Measurements from ENCODE around the gene S100A3.

The S100A3 gene

DNA sequence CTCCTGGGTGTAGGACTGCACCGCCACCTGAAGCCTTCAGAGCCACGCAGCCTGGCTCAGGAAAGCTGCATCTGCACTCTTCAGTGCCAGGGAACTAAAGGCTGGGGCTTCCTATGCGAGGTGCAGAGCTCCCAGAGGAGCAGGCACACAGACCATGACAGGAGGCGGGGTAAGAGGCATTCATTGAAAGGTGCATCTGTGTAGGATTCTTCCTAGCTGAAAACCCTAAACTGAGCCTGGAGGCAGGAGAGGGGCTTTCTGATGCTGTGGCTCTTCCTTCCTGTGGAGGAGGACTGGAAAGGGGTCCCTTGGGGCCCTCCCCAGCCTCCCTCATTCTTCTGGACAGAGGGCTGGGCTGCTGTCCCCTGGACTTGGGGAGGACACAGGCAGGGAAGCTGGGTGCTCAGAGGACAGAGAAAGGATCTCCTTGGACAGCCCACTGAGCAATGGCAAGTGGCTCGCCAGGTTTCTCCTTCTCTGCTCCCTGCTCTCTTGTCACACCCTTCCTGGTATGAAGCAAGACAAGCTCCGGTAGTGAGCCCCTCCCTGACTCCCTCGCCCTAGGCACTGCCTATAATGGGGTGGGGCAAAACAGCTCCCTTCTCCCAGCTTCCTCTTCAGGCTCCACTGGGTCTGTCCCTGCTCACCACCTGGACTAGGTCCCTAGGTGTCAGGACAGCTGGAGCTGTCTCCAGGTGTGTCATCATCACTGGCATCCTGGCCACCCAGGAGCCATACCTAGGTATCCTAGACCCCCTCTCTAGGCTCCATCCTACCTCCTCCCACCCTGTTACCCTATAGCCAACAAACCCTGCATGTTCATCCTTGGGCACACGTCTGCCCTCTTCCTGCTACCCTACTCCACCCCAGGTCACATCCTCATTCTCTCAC lies 33.3 kb downstream of the S100A3 start:
- DNase-seq (ENCODE audit: extremely low read depth in 1 of 2, low read depth in 1 of 2), result no peak

DNA sequence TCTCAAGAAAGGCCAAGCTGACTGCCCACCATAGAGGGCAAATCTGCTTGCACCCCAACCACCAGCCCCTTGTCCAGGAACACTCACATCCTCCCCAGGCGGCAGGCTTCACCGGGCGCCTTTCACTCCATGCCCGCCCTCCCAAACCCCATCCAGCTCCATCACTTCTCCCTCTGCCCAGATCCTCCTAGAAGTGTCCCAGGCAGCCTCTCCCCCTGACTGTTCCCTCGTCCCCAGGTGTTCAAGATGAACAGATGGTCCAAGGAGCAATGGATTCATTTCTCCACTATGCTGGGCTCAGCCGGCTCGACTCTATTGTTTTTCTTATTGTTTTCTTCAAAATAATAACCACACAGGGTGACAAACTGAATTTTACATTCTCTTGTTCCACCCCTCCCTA lies 35.4 kb downstream of the S100A3 start:
- DNase-seq (ENCODE audit: extremely low read depth in 1 of 2, low read depth in 1 of 2), result no peak

DNA sequence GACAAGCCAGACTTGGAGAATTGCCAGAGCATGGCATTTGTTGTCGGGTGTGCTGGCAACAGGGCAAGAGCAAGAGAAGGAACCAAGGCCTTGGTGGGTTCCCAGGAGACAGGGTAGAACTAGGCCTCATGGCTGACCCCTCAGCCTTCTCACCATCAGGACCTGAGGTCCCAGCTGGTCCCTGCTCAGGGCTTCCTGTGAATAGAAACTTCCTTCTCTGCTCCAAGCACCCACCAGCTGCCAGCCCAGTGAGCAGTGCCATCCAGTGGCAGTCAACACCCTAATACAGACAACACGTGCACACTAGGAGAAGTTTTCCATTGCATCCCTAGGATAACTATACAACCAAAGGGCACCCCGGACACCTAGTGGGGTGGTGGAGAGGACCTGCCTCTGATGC lies 36.0 kb downstream of the S100A3 start:
- DNase-seq (ENCODE audit: extremely low read depth in 1 of 2, low read depth in 1 of 2), result no peak

DNA sequence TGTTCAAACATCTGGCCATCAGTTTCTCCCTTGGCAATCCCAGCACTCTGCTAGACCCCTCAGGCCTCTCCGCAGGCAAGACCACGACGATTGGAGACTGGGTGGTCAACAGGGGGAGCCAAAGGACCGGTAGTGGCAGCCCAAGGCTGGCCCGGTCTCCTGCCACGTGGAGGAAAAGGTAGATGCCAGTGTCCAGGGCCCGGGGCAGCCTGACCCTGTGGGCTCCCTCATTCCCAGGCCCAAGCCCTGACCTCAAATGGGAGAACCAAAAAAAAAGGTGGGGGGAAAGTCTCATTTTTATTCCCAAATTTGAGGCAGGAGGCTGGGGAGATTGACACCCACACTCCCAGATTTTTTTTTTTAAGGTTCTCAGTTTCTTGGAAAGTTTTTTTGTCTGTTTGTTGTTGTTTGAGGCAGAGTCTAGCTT lies 38.1 kb downstream of the S100A3 start:
- peak; percentile 51 to 65 for DNase-seq (ENCODE audit: extremely low read depth in 1 of 2, low read depth in 1 of 2)

DNA sequence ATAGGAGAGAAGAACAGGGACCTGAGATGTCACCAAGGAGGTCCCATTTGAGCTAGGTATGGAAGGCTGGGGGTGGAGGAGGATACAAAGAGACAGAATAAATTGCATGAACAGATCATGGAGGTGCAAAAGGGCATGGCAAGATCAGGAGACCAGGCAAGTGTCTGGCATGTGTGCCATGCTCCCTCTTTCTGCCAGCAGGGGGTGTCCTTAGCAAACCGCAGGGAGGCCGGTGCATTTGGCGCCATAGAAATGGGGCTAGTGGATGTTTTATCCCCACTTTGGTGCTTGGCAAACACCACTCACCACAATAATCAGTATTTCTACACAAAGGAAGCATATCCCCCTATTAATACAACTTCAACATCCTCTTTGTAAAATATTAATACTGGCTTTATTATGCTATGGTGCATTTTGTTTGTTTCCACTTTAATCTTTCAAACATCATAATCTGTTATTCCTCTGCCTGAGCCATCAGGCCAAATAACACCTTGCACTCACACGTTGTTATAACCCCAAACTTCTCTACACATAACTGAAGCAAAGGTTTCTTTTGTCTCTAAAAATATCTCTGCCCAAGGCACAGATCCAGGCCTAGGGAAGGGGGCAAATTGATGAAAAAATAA lies 39.2 kb downstream of the S100A3 start:
- peak; percentile 28 to 41 for DNase-seq (ENCODE audit: extremely low read depth in 1 of 2, low read depth in 1 of 2)

DNA sequence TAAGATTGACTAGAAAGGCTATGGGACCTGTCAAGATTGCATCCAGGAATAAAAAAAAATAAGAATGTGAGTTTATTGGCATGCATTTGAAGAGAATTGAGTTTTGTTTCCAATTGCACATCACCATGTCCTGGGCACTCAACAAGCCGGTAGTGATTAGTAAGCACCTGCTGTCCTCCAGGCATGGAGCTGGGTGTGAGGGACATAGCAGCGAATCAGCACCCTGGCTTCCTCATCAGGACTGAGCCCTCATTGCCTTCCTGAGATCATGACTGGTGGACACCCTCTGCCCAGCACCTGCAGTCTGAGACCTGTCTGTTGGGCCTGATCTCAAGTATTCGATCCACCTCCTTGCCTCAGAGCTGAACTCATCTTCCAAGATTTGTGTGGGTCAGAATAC lies 40.0 kb downstream of the S100A3 start:
- DNase-seq (ENCODE audit: extremely low read depth in 1 of 2, low read depth in 1 of 2), result no peak

DNA sequence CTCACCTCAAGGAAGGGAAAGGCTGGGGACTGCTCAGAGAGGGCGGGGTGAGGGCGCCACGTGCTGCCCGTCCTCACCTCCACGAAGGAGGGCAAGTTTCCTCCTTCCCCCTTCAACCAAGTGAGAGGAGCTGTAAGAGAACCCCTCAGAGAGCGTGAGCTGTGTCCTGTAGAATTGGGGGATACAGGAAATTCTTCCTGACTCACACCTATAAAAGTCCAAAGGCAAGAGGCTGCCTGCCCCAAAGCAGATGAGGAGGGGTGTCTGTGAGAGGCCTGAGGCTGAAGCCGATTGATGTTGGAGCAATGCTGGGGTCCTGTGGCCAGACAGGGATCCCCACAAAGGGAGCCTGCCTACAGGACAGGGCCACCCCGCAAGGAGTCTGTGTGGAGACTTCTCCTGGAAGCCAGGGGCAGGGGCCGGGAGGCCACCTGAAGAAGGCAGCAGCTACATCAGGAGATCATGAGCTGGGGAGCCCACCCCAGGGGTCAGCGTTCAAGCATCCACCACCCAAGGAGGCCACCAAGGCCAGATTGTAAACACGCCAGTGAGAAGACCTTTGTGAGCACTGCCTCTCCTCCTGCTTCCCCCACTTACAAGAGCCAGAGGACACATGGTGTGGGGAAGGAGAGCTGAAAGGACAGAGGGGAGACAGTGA lies 41.0 kb downstream of the S100A3 start:
- no peak for DNase-seq (ENCODE audit: extremely low read depth in 1 of 2, low read depth in 1 of 2)

DNA sequence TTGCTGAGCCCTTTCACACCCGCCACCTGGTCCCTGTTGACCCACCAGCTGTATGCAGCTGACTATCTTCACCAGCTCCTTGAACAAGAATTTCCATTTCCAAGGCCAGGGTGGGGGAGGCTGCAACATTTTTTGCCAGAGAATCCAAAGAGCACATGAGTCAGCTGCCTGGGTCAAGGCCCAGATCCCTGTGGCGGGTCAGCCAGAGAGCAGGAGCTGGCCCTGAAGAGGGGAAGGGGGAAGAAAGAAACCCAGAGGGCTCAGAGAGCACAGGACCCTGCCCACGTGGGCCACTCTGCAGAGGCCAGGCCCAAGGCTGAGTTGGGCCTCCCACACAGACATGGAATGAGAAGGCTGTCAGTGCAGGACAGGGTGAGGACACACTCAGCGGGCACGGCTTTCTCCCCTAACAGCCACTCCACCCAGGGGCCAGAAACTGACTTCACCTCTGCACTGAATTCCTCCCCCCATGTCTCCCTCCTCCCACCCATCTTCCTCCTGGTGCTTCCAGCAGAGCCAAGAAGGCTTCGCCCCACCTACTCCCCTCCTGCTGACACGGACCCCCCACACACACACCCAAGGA lies 42.1 kb downstream of the S100A3 start:
- DNase-seq (ENCODE audit: extremely low read depth in 1 of 2, low read depth in 1 of 2), result no peak

DNA sequence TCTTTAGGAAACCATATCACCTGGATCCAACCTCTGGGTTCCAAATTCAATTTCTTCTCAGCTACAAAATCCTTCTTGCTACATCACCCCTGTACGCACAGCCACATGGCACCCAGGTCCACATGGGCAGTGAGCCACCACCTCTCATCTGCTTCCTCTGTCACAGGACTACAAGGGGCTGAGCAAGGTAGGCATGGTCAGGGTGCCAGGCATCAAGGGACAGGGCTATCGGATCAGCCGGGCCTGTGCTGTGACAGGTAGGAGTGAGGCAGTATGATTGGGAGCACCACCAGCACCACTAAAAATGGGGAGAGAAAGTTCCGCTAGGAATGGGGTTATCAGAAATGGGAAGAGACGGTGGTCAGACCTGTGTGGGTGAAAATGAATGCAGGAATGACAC lies 42.7 kb downstream of the S100A3 start:
- no peak for DNase-seq (ENCODE audit: extremely low read depth in 1 of 2, low read depth in 1 of 2)

DNA sequence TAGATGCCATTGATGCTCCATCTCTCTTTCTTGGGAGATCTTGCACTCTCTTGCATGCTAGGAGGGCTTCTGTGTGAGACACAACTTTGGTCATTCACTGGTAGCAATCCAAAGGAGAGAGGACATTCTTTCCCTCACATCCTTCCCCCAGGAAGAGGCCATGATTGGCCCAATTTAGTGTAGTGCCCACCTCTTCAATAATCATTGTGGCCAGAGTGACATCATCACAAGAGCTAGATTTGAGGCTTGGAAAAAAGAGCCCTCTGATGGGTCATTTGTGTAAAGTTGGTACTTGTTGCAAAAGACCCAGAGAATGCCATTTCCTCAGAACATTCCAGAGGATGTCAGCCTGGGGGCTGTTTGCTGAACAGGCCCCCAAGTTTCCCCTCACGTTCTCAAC lies 43.5 kb downstream of the S100A3 start:
- DNase-seq (ENCODE audit: extremely low read depth in 1 of 2, low read depth in 1 of 2), result no peak

DNA sequence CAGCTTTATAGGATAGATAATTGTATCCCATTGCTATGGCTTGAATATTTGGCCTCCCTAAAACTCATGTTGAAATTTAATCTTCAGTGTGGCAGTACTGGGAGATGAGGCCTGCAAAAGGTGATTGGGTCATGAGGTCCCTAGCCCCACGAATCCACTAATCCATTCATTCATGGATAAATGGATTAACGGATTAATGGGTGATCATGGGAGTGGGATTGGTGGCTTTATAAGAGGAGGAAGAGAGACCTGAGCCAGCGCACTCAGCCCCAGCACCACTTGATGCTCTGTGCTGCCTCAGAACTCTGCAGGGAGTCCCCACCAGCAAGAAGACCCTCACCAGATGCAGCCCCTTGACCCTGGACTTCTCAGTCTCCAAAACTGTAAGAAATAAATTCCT lies 45.3 kb downstream of the S100A3 start:
- DNase-seq (ENCODE audit: extremely low read depth in 1 of 2, low read depth in 1 of 2), result no peak

DNA sequence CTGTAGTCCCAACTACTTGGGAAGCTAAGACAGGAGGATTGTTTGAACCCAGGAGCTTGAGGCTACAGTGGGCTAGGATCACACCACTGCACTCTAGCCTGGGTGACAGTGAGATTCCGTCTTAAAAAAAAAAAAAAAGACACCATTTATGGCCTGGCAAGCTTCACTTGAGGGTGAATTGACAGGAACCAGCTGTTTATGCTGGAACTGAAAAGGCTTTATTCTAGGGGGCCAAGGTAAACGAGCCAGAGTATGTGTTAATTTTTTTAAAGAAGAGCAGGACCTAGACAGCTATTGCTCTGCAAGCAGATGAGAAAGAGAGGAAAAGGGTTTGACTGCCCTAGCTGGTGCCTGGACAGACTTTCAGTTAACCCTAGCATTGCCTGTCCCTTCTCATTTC lies 50.3 kb downstream of the S100A3 start:
- DNase-seq (ENCODE audit: extremely low read depth in 1 of 2, low read depth in 1 of 2), result no peak

All from activated CD8-positive, alpha-beta memory T cell treated with anti-CD3 and anti-CD28 coated beads for 1 hour (primary cell).